ENCODE results near the gene VSIG2.

The VSIG2 gene

GRCh38 chr11:124763156-124763947 lies 11.3 kb upstream of the VSIG2 start:
- DNase-seq (ENCODE audit: extremely low read depth in 1 of 2, low read depth in 1 of 2): peak; percentile 68 to 85

- DNase-seq (ENCODE audit: extremely low read depth in 1 of 2, low read depth in 1 of 2): no peak
Observed at GRCh38 chr11:124762624-124763155, 10.6 kb upstream of the VSIG2 start.

GRCh38 chr11:124762105-124762623 lies 10.1 kb upstream of the VSIG2 start, which contains the start of gene ESAM:
ESAM (minus strand) TSS chr11:124762290; CDS start chr11:124762154, 136 bp downstream.
- DNase-seq (ENCODE audit: extremely low read depth in 1 of 2, low read depth in 1 of 2): peak in 1 of 2 donors; percentile 62

GRCh38 chr11:124761301-124762104 lies 9.4 kb upstream of the VSIG2 start:
- no peak for DNase-seq (ENCODE audit: extremely low read depth in 1 of 2, low read depth in 1 of 2)

GRCh38 chr11:124760806-124761205 lies 8.8 kb upstream of the VSIG2 start:
- no peak for DNase-seq (ENCODE audit: extremely low read depth in 1 of 2, low read depth in 1 of 2)

- no peak for DNase-seq (ENCODE audit: extremely low read depth in 1 of 2, low read depth in 1 of 2)
Observed at GRCh38 chr11:124760205-124760652, 8.2 kb upstream of the VSIG2 start.

GRCh38 chr11:124759266-124760204 lies 7.5 kb upstream of the VSIG2 start:
- no peak for DNase-seq (ENCODE audit: extremely low read depth in 1 of 2, low read depth in 1 of 2)

- peak in 1 of 2 donors; percentile 38 for DNase-seq (ENCODE audit: extremely low read depth in 1 of 2, low read depth in 1 of 2)
Observed at GRCh38 chr11:124758355-124759265, 6.6 kb upstream of the VSIG2 start.

- no peak for DNase-seq (ENCODE audit: extremely low read depth in 1 of 2, low read depth in 1 of 2)
Observed at GRCh38 chr11:124757320-124757719, 5.3 kb upstream of the VSIG2 start.

GRCh38 chr11:124756753-124757227 lies 4.7 kb upstream of the VSIG2 start:
- no peak for DNase-seq (ENCODE audit: extremely low read depth in 1 of 2, low read depth in 1 of 2)

GRCh38 chr11:124756033-124756752 lies 4.1 kb upstream of the VSIG2 start:
- DNase-seq (ENCODE audit: extremely low read depth in 1 of 2, low read depth in 1 of 2): no peak

- DNase-seq (ENCODE audit: extremely low read depth in 1 of 2, low read depth in 1 of 2): no peak
Observed at GRCh38 chr11:124754710-124755109, 2.7 kb upstream of the VSIG2 start.

- no peak for DNase-seq (ENCODE audit: extremely low read depth in 1 of 2, low read depth in 1 of 2)
Observed at GRCh38 chr11:124754309-124754708, 2.3 kb upstream of the VSIG2 start.

GRCh38 chr11:124753624-124754023 lies 1.6 kb upstream of the VSIG2 start:
- DNase-seq (ENCODE audit: extremely low read depth in 1 of 2, low read depth in 1 of 2): no peak

- DNase-seq (ENCODE audit: extremely low read depth in 1 of 2, low read depth in 1 of 2): no peak
Observed at GRCh38 chr11:124753205-124753604, 1.1 kb upstream of the VSIG2 start.

GRCh38 chr11:124752471-124753102 lies 532 bp upstream of the VSIG2 start:
- DNase-seq (ENCODE audit: extremely low read depth in 1 of 2, low read depth in 1 of 2): no peak

- DNase-seq (ENCODE audit: extremely low read depth in 1 of 2, low read depth in 1 of 2): no peak
Observed at GRCh38 chr11:124751391-124751740, 689 bp downstream of the VSIG2 start.

- no peak for DNase-seq (ENCODE audit: extremely low read depth in 1 of 2, low read depth in 1 of 2)
Observed at GRCh38 chr11:124749912-124750311, 2.1 kb downstream of the VSIG2 start.

All from activated CD8-positive, alpha-beta memory T cell treated with anti-CD3 and anti-CD28 coated beads for 1 hour (primary cell).